PC-9 (cell line): ENCODE data around the gene ZNF354C. TPM values are rescaled to one million over a fixed set of nuclear protein-coding genes. Genes with fewer than 3 reads are reported as not detected.

ENCODE experiments used
- BruUV-seq: library from RNA; stranded (reverse); fragments of 400-500 nt; replicated peaks from 2 replicates; lab custom pipeline; 2021; lab: Mats Ljungman, UMichigan
- CTCF ChIA-PET: fragments of 300-600 bp; sonication (Branson Sonifier 250); formaldehyde crosslinking; loops from one replicate; lab custom pipeline; 2022; ENCODE audit warnings: antibody characterized with exemption; lab: Charles Lee
- POLR2A ChIA-PET: fragments of 300-600 bp; sonication (Branson Sonifier 250); formaldehyde crosslinking; loops from one replicate; lab custom pipeline; 2022; ENCODE audit warnings: antibody characterized with exemption; ENCODE audit not compliant: unreplicated experiment; lab: Charles Lee
- DNase-seq, 2 experiments: peaks; one replicate each; pipeline versions ENCODE4 v3.0.0 to v3.0.0-alpha.2; 2015 to 2022; ENCODE audit warnings: mixed read lengths in 1 of 2
- H2AFZ ChIP-seq: fragments of 200-600 bp; sonication (generic); 2 replicates; pipeline ENCODE4 v1.8.1; 2017; ENCODE audit warnings: antibody characterized with exemption
- H3F3A ChIP-seq: fragments of 200-600 bp; sonication (generic); 2 replicates; pipeline ENCODE4 v1.8.1; 2017; ENCODE audit warnings: antibody characterized with exemption, mild to moderate bottlenecking, low read depth; ENCODE audit not compliant: insufficient read depth
- H3K27ac ChIP-seq: fragments of 200-600 bp; sonication (generic); 2 replicates; pipeline ENCODE4 v1.6.1; 2016; ENCODE audit warnings: mixed run types
- H3K27me3 ChIP-seq: fragments of 200-600 bp; sonication (generic); 2 replicates; pipeline ENCODE4 v1.6.1; 2016; ENCODE audit warnings: low read depth, mixed run types; ENCODE audit not compliant: insufficient read depth
- H3K36me3 ChIP-seq: fragments of 200-600 bp; sonication (generic); 2 replicates; pipeline ENCODE4 v1.6.1; 2016; ENCODE audit warnings: low read depth, mixed run types
- H3K4me1 ChIP-seq: fragments of 200-600 bp; sonication (generic); replicated peaks from 2 replicates; pipeline ENCODE4 v1.6.1; 2016; ENCODE audit warnings: mixed run types; ENCODE audit not compliant: insufficient read depth
- H3K4me2 ChIP-seq: fragments of 200-600 bp; sonication (generic); 2 replicates; pipeline ENCODE4 v1.6.1; 2017; ENCODE audit warnings: mixed run types
- H3K4me3 ChIP-seq: fragments of 200-600 bp; sonication (generic); 2 replicates; pipeline ENCODE4 v1.6.1; 2016; ENCODE audit warnings: mixed run types
- H3K79me2 ChIP-seq: fragments of 200-600 bp; sonication (generic); 2 replicates; pipeline ENCODE4 v1.6.1; 2017; ENCODE audit warnings: low read depth, mixed run types
- H3K9me2 ChIP-seq: fragments of 200-600 bp; sonication (generic); 2 replicates; pipeline ENCODE4 v1.8.1; 2017; ENCODE audit warnings: mild to moderate bottlenecking; ENCODE audit not compliant: insufficient read depth
- H3K9me3 ChIP-seq: fragments of 200-600 bp; sonication (generic); 2 replicates; pipeline ENCODE4 v1.8.1; 2016; ENCODE audit warnings: low read depth; ENCODE audit not compliant: insufficient read depth
- H4K20me1 ChIP-seq: fragments of 200-600 bp; sonication (generic); 2 replicates; pipeline ENCODE4 v1.8.1; 2017; ENCODE audit not compliant: insufficient read depth
- EZH2 ChIP-seq: fragments of 200-600 bp; sonication (generic); IDR thresholded peaks from 2 replicates; pipeline ENCODE4 v1.8.0; 2017; ENCODE audit warnings: antibody characterized with exemption, low read depth
- intact Hi-C: fragments of 100-400 bp; cut with micrococcal nuclease; formaldehyde crosslinking; loops from one replicate; pipeline ENCODE4 v1.10.0; 2022; ENCODE audit not compliant: unreplicated experiment
- total RNA-seq: library from RNA; stranded (reverse); gene quantifications from 2 replicates; pipeline ENCODE4 v1.2.3, GENCODE V29; 2021
- TF ChIP-seq, protein P1 (sequence below): fragments of 200-600 bp; sonication (generic); conservative IDR thresholded peaks from 2 replicates; pipeline ENCODE4 v1.6.1; 2017; ENCODE audit warnings: mixed run types, antibody characterized with exemption, mild to moderate bottlenecking, moderate library complexity

ZNF354C gene
- total RNA-seq, 1 experiment from 2014 or later, result 2.5 TPM

DNA sequence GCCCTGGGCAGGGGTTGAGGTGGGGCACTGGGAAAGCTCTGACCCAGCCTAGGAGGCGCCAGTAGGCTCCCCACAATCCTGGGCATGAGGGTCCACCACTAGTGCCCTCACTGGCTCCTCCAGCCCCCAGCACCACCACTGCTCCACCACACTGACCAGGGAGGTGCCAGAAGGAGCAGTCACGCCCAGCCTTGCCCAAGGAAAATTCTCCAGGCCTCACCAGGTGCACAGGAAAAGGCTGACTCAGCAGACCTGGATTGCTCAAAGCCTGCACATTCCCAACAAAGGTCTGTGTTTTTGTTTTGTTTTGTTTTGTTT is 62.9 kb downstream of the ZNF354C start:
- no peaks in the 10 kb centered on the region for H3F3A ChIP-seq
- no peak for DNase-seq
- H3K4me2 ChIP-seq, result no peak overlapping the region
- H2AFZ ChIP-seq, result no peak overlapping the region
- intact Hi-C loops, result no loop called here
- POLR2A ChIA-PET, result no interaction called here
- H3K9me2 ChIP-seq, result no peaks in the 10 kb centered on the region
- CTCF ChIA-PET, result no interaction called here
- no peak overlapping the region for H3K27ac ChIP-seq
- no peaks in the 10 kb centered on the region for H3K4me1 ChIP-seq
- no peak overlapping the region for H3K4me3 ChIP-seq
- H3K36me3 ChIP-seq, result no peaks in the 10 kb centered on the region
- BruUV-seq, result no TSS peak
- TF ChIP-seq EZH2, result no peak
- TF ChIP-seq, protein P1, sequence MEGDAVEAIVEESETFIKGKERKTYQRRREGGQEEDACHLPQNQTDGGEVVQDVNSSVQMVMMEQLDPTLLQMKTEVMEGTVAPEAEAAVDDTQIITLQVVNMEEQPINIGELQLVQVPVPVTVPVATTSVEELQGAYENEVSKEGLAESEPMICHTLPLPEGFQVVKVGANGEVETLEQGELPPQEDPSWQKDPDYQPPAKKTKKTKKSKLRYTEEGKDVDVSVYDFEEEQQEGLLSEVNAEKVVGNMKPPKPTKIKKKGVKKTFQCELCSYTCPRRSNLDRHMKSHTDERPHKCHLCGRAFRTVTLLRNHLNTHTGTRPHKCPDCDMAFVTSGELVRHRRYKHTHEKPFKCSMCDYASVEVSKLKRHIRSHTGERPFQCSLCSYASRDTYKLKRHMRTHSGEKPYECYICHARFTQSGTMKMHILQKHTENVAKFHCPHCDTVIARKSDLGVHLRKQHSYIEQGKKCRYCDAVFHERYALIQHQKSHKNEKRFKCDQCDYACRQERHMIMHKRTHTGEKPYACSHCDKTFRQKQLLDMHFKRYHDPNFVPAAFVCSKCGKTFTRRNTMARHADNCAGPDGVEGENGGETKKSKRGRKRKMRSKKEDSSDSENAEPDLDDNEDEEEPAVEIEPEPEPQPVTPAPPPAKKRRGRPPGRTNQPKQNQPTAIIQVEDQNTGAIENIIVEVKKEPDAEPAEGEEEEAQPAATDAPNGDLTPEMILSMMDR, result no peak
- H3K9me3 ChIP-seq, result no peaks in the 10 kb centered on the region
- peaks cover 46% of the 10 kb centered on the region for H3K27me3 ChIP-seq
- no peaks in the 10 kb centered on the region for H4K20me1 ChIP-seq
- H3K79me2 ChIP-seq, result no peaks in the 10 kb centered on the region

DNA sequence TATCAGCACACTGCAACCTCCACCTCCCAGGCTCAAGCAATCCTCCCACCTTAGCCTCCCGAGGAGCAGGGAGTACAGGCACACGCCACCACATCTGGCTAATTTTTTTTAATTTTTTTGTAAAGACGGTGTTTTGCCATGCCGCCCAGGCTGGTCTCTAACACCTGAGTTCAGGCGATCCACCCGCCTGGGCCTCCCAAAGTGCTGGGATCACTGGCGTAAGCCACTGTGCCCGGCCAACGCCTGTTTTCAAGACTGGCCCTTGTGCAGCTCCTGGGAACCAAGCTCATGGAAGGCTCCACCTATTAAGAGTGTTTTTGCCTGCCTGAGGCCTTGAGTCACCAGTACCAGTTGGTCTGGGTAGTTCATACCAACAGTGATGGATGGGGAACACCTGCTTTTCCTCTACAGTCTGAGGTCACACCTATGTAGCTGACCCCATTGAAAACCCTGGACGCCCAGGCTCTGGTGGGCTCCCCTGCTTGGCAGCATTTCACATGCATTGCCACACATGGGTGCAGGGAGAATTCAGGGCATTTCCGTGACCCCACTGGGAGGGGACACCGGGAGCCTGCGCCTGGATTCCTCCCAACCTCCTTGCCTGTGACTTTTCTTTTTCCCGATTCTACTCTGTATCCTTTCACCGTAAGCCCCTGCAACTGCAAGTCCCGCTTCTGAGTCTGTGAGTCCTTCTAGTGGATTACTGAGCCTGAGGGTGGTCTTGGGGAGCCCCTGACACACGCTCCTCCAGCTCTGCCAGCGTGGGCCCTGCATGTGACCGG is 63.5 kb downstream of the ZNF354C start:
- Histone ChIP-seq H3K27me3 (peaks cover 43% of the 10 kb centered on the region), H3K4me3 (no peak overlapping the region), H3K36me3 (no peaks in the 10 kb centered on the region), H2AFZ (no peak overlapping the region), H3K9me2 (no peaks in the 10 kb centered on the region), H3K9me3 (no peaks in the 10 kb centered on the region), H3K79me2 (no peaks in the 10 kb centered on the region), H3K27ac (no peak overlapping the region), H4K20me1 (no peaks in the 10 kb centered on the region), H3K4me2 (no peak overlapping the region), H3F3A (no peaks in the 10 kb centered on the region), H3K4me1 (no peaks in the 10 kb centered on the region)
- ChIA-PET CTCF (no interaction called here), POLR2A (no interaction called here)
- intact Hi-C loops, result no loop called here
- no TSS peak for BruUV-seq
- DNase-seq, result no peak
- no peak for TF ChIP-seq EZH2
- TF ChIP-seq, protein P1, result no peak

DNA sequence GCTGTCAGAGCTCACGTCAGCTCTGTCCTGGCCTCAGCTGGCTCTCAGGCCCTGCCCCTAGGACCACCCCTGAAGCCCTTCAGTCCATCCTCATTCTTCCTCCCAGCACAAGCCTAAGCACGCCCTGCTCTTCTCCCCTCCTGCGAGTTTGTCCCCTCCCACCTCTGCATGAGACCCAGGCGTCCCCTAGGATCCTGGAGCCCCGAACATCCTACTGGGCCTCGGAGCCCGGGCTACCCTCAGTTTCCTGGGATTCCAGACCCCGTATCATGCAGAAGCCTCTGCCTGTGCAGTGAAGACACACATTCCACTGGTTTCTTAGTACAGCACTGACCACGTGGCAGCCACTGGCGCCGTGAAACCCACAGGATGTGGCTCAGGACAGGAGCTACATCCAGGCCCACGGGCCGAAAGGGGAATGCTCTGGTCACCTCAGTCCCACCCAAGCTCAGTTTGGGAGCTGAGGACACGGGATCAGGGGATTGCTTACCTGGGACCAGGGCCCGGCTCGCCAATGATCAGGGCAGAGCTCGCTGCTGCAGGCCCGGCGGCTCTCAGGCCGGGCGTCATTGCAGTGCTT is 64.2 kb downstream of the ZNF354C start:
- DNase-seq, result no peak
- Histone ChIP-seq H3K4me2 (no peak overlapping the region), H3F3A (no peaks in the 10 kb centered on the region), H3K27me3 (peaks cover 44% of the 10 kb centered on the region), H2AFZ (no peak overlapping the region), H3K27ac (no peak overlapping the region), H3K36me3 (no peaks in the 10 kb centered on the region), H3K9me3 (no peaks in the 10 kb centered on the region), H3K4me3 (no peak overlapping the region), H3K79me2 (no peaks in the 10 kb centered on the region), H3K9me2 (no peaks in the 10 kb centered on the region), H4K20me1 (no peaks in the 10 kb centered on the region), H3K4me1 (no peaks in the 10 kb centered on the region)
- ChIA-PET CTCF (no interaction called here), POLR2A (no interaction called here)
- intact Hi-C loops, result no loop called here
- BruUV-seq, result no TSS peak
- TF ChIP-seq, protein P1, result no peak
- no peak for TF ChIP-seq EZH2
